NCI-H2171 treated with DMSO at 0.1 percent for 48 hours (cell line): ENCODE measurements around the gene TGDS.
"Not testable (repeated sequence)": the region's sequence is repeated elsewhere in the genome, so short reads cannot be mapped to it uniquely, and the experiment has no call there.

Experiments
- DNase-seq: peaks from one replicate; lab custom pipeline; 2025; lab: John Stamatoyannopoulos, UW

The TGDS gene, protein sequence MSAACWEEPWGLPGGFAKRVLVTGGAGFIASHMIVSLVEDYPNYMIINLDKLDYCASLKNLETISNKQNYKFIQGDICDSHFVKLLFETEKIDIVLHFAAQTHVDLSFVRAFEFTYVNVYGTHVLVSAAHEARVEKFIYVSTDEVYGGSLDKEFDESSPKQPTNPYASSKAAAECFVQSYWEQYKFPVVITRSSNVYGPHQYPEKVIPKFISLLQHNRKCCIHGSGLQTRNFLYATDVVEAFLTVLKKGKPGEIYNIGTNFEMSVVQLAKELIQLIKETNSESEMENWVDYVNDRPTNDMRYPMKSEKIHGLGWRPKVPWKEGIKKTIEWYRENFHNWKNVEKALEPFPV

DNA sequence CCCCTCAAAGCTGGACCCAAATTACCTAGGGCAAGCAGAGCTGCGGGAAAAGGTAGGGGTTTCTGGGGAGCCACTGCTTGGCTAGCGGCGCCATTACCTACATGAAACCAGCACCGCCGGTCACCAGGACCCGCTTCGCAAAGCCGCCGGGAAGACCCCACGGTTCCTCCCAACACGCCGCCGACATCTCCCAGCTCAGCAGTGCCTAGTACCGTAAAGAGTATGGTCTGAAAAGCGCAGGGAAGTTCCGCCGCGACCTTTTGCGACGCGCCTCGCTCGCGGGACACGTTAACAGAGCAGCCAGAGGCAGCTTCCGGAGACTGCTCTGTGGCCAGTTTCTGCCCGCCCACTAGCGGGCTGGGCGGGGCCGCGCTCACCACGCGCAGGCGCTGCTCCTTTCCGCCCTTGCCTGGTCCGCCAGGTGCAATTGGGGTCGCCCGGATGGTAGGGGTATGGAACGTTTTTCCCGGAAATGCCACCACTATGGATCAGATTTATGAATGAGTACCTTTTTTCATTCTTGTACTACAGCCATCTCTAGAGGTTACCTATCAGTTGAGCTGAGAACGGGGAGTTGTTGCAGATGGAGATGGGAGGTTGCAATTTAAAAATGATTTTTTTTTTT lies at the start of gene TGDS:
TSS of gene TGDS (minus strand) at position 203 of the 625 bp plus-strand sequence. CDS start at position 187, 16 bp downstream.
- peak; percentile 96 for DNase-seq

DNA sequence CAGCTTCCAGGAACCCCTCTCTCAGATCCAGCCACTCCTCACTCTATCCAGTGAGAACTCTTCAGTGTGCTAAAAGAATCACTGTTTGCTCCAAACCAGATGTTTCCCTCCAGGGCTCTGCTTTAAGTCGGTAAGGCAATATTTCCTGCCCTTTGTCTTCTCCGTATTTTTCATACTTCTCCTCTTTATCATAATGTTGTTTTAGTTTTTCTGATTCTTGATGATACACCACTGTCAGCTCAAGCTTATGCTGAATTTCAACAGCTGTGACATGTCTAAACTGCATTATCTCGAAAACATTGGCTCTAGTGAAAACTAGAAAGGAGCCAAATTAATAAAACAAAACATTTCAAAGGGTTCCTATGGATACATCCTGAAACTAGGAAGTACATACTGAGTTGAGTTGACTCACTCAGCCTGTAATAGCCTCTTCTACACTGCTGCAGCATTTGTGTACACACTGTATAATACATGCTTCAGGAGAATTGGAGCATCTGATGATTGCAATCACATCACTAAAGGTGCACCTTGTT lies 45.5 kb upstream of the TGDS start:
- no peak for DNase-seq

DNA sequence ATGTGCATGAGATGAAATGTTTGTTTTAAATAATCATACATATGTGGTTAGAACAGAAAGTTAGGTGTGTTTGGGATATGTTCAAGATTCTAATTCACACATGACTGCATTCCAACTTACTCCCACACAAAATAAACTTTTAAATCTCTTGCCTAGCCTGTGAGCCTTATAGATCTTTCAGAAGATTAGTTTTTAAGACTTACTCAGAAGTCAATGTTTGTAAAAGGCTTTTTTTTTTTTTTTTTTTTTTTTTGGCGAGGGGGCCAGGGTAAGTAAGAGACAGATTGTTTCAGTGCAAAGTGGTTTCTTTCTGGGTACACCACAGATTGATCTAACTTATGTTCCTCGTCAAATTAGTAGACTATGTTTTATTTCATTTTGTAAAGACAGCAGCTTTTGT lies 44.8 kb upstream of the TGDS start:
- DNase-seq: no peak

DNA sequence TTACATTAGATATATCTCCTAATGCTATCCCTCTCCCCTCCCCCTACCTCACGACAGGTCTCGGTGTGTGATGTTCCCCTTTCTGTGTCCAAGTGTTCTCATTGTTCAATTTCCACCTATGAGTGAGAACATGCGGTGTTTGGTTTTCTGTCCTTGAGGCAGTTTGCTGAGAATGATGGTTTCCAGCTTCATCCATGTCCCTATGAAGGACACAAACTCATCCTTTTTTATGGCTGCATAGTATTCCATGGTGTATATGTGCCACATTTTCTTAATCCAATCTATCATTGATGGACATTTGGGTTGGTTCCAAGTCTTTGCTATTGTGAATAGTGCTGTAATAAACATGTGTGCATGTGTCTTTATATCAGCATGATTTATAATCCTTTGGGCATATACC lies 41.7 kb upstream of the TGDS start:
- DNase-seq: not testable (repeated sequence)

DNA sequence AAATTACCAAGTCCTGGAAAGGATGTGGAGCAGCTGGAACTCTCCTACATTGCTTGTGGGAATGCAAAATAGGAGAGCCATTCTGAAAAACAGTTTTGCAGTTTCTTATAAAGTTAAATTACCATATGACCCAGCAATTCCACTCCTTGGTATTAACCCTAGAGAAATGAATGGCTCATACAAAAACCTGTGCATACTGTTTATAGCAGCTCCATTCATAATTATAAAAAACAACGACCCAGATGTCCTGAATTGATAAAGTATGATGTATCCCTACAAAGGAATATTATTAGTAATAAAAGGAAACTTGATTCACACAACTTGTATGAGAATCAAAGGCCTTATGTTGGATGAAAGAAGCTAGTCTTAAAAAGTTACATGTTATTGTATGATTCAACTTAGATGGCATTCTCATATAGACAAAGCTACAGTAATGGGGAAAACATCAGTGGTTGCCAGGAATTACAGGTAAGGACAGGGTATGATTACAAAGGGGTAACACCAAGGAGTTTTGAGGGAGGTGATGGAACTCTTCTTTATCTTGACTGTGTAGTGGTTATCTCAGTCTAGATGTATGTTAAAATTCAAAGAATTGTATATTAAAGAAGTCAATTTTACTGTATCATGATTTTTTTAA lies 41.1 kb upstream of the TGDS start:
- no peak for DNase-seq

DNA sequence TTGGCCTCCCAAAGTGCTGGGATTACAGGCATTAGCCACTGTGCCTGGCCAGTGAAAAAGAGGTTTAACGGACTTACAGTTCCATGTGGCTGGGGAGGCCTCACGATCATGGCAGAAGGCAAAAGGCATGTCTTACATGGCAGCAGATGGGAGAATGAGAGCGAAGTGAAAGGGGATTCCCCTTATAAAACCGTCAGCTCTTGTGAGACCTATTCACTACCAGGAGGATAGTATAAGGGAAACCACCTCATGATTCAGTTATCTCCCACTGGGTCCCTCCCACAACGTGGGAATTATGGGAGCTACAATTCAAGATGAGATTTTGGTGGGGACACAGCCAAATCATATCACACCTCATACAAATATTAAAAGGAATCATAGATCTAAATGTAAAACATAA lies 40.1 kb upstream of the TGDS start:
- DNase-seq: peak; percentile 25

DNA sequence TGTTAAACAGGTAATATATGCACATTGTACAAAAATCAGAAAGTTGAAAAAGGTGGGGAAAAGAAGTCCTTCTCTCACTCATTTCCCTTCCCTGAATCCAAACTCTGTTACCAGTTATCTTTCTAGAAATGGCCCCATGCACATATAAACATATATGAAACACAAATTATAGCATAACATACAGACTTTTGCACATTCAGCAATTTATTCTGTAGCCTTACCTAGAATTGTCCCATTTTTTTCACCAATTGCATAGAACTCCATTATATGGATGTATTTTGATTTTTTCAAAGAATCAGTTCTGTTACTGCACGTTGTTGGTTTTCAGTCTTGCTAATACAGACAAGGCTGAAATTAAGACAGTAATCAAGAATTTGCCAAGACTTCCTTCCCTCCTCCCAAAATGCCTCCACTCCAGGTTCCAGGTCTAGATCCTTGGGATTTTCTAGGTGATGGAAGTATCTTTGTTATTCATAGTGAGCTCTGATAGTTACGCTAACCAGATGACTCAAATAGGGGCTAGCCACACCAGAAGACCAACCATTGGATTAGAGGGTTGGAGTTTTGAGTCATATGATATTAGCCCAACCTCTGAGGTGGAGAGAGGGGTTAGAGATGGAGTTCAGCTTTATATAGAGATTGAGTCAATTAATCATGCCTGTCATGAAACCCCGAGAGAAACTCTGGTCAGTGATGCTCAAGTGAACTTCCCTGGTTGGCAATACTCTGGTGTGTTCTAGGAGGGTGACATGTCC lies 36.5 kb upstream of the TGDS start:
- DNase-seq: no peak

DNA sequence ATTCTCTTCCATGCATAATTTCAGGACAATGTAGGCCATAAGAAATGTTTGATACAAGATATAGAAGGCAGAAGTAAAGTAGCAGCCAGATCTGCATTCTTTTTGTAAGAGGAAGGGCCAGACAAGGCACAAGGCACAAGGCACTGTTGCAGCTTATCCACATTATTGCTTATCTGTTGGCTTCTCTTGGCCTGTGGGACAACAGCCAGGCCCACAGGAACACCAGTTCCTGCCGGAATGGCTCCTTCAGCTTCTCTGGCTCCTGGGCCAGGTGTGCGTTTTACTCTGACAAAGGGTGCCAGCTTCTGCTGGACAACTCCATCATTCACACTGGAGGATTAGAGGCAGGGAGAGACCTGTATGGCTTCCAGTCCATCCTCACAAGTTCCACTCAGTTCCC lies 34.9 kb upstream of the TGDS start:
- DNase-seq: no peak

DNA sequence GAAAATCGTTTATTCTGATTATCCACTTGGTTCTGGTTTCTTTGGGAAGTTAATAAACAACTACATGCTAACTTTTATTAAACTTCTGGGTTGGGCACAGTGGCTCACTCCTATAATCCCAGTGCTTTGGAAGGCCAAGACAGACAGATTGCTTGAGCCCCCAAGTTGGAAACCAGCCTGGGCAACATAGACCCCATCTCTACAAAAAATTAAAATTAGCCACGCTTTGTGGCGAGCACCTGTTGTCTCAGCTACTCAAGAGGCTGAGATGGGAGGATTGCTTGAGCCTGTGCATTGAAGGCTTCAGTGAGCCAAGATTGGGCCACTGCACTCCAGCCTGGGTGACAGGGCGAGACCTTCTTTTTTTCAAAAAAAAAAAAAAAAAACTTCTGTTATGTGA lies 27.4 kb upstream of the TGDS start:
- no peak for DNase-seq

DNA sequence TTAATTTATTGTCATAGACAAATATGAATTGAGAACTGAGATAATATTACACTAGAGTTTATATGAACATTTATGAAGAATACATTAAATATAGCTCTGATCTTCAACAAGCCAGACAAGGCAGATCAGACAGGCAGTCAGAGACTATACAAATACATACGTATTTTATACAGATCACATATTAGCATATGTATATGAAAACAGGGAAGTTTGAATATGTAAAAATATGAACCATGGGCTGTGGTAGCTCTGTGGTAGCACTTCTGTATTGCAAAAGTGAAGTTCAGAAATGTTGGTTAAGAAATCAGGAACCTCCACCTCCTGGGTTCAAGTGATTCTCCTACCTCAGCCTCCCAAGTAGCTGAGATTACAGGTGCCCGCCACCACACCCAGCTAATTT lies 26.4 kb upstream of the TGDS start:
- DNase-seq: no peak

DNA sequence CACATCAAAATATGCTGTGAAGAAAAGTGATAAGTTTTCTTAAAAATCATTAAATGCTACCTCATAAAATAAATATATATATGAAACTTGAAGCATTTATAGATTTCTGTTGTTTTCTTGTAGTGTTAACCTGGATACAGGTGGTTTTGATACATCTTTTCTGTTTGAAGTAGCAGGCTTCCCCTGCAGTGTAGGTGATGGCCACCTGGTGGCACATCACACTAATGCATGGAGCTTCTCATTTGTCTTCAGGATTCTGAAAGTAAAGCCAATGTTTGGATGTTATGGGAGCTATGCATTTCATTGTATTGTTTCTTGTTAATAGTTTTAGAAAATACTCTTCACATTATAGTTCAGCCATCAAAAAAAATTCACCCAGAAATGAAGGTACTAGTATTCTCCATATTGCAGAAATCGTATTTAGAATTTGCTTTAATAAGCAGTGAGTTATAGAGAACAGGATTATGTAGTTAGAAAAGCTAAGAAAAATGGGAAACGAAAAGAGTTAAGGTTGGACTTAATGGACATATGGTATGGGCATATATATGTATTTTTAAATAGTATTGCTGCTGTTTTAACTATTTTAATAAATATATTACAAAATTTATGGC lies 24.4 kb upstream of the TGDS start:
- peak; percentile 48 for DNase-seq

DNA sequence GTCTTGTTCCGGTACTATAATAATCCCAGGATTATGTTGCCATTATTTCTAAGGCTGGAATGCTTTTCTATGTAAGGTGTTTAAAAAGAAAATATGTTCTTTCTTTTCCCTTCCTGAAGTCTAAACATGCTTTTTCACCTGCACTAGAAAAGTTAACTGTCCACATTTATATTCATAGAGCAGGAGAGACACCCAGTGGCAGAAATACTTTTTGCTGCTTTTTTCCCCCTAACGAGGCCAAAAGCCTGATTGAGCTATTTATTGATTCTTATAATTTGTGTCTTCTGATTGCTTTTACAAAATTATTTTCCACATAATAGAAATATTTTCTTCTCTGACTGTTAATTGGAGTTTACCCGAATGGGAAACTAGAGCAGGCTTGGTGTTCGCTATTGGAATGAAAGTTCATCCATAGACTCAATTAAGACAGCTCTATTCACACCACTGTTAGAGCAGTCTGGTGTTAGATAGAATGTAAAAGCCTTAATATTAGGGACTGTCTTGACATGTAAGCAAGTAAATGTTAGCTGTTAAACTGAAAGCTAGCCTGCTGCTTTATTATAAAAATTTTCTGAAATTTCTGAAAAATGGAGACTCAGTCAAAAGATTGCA lies 21.5 kb upstream of the TGDS start:
- DNase-seq: peak; percentile 60

DNA sequence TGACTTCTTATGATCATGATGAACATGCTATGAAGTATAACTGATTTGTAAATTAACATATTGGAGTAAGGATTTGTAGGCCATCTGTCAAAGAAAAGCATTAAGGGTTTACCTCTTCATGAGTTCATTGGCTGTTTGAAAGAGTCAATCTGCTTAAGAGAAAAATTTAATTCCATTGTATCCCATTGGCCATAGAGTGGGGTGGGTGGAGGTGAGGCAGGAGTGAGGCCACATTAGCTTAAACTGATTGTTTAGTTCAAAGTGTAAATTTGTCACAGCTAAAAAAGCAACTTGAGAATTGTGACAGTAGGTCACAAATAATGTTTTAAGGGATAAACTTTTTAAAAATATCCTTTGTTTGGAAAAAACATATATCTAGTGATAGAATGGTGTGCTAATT lies 17.1 kb upstream of the TGDS start:
- no peak for DNase-seq

DNA sequence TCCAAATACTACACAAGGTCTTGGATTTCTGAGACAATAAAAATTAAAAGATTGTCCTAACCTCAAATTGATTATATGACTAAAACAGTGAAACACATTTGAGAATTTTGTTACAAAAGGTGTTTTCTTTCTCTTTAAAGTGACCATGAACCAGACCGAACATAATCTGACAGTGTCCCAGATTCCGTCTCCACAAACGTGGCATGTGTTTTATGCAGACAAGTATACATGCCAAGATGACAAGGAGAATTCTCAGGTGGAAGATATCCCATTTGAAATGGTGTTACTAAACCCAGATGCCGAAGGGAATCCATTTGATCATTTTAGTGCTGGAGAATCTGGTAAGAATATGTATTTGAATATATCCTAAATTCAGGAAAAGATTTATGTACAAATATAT lies 16.1 kb upstream of the TGDS start:
- no peak for DNase-seq

DNA sequence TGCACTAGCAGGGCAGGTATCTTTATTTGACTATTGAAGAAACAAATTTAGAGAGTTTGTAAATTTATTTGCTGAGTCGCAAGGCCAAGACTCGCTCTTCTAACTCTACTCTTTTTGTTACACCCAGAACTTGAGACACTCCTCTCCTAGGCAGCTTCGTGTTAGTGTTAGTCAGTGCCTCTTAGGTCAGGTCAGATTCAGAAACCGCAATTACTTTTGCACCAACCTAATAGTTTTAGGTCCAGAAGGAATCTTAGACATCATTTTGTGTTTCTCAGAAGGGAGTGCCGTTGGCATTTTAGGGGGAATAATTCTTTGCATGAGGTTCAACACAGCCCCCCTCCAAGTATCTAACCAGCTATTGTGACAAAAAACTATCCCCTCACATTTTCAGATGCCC lies 14.5 kb upstream of the TGDS start:
- DNase-seq: no peak

DNA sequence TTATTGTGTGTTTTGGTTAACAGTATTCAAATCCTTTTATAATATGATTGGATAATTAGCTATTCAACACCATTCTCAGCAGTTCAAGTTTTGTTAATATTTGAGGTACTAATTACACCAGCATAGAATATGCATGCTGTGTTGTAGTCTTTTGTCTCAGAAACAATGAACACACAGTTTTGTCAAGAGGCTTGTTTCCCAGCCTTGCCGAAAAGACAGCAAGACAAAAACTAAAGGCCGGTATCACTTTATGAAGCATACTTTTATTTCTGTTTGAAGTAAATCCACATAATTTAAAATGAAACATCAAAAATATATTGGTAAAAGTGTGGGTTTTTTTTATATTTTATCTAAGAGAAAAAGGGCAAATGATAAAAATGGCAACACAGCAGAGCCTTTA lies 13.2 kb upstream of the TGDS start:
- no peak for DNase-seq

DNA sequence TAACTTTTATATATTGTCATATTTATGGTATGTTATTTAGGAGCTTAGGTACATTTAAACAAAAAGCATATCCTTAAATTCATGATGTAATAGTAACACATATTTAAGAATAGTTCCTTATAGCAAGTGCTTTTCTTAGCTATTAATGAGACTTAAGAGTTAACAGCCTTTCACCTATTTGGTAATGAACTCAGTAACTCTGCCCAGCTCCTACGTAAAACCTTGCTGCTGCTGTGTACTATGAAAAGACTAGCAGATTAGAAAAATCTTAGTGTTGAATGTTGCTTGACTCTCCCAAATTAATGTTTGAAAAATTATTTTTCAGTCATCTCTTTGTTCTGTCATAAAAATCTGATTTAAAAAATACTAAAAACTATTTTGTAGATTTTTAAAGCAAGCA lies 12.6 kb upstream of the TGDS start:
- DNase-seq: no peak

DNA sequence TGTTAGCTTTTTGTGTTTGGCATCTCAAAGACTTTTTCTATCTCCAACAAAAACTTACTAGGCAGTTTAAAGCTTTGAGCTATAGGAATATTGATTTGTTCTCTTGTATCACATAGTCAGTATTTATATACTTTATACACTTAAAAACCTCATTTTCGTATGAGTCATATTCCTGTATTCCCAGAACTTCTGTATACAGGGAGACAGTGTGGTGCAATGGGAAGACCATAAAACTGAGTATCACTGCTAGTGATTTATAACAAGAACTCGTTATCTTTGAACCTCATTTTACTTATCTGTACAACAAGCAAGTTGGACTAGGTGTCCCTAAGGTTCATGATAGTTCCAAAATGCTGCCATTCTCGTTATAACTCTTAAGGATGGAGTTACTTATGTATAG lies 12.0 kb upstream of the TGDS start:
- no peak for DNase-seq

DNA sequence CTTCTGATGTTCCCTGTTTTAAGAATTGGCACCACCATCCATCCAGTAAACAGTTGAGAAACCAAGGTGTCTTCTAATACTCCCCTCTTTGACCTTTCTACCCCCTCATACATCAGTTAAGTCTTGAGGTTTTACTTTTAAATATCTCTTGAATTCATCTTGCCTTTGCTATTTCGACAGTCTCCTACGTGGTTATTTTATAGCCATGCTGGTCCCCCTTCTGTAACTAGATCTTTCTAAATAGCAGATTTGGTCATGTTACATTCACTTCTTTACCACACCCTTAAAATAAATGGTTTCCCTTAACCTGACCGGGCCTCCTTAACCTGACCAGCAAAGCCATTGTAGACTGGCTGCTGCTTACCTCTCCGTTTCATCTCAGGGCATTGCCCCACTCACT lies 11.1 kb upstream of the TGDS start:
- DNase-seq: no peak

DNA sequence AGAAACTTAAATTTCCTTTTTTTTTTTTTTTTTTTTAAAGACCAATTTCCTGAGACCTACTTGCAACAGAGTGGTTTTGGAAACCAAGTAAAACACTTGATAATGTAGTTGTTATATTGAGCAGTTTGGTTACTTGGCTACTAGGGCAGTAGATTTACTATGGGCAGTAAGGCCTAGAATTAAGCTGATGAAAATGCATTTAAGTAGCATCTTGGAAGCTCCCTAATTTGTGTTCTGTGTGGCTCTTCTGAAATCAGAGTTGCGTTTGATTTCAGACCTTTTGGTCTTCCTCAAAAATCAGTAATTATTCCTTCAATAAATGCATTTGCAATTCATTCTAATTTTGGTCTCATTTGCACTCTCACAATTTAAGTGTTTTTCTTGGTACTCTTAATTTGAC lies 6.5 kb upstream of the TGDS start:
- DNase-seq: no peak
